ENCODE results near the gene CDH23.

GRCh38 chr10:71505862-71506261, 109.1 kb downstream of the CDH23 start:
- no peak for TF ChIP-seq CTCF (conservative IDR thresholded peaks at IDR 0.05; ENCODE audit: low read depth, low read length)
- no peak for TF ChIP-seq EZH2 (IDR thresholded peaks at IDR 0.05; ENCODE audit: low read length, unreplicated experiment)
- no peak for TF ChIP-seq EZH2phosphoT487 (IDR thresholded peaks at IDR 0.05; ENCODE audit: borderline replicate concordance, low read length)
